ENCODE results near the gene CCDC148.

GRCh38 chr2:158184556-158185343 lies 271.8 kb downstream of the CCDC148 start:
- TF ChIP-seq CTCF (IDR thresholded peaks at IDR 0.05) (no peak), POLR2A (IDR thresholded peaks at IDR 0.05) (no peak)

Measured in Peyer's patch (tissue), 4 donors.